DND-41 (cell line): ENCODE results near the gene F10.

ENCODE experiments used
- CTCF ChIP-seq: IDR thresholded peaks from 2 replicates; pipeline ENCODE4 v1.5.1; 2012; ENCODE audit warnings: borderline replicate concordance, low read length, moderate library complexity, mild to moderate bottlenecking; ENCODE audit not compliant: poor library complexity, severe bottlenecking; ENCODE audit errors: extremely low read depth
- EZH2 ChIP-seq: IDR thresholded peaks from 3 replicates; pipeline ENCODE4 v1.6.1; 2012; ENCODE audit warnings: borderline replicate concordance, low read depth, mild to moderate bottlenecking, moderate library complexity, low read length, inconsistent platforms; ENCODE audit not compliant: severe bottlenecking

- TF ChIP-seq CTCF, result no peak
- no peak for TF ChIP-seq EZH2
Observed at GRCh38 chr13:113158946-113159345, 36.3 kb downstream of the F10 start.
